NCI-H82 (cell line): ENCODE data around the gene ITGB7.

Experiments
- DNase-seq: peaks from one replicate; lab custom pipeline; 2025; lab: John Stamatoyannopoulos, UW

The ITGB7 gene

GRCh38 chr12:53231671-53231920, 24.5 kb upstream of the ITGB7 start:
- no peak for DNase-seq

- no peak for DNase-seq
These were observed 23.2 kb upstream of the ITGB7 start for GRCh38 chr12:53230108-53230845.

- no peak for DNase-seq
These were observed 22.4 kb upstream of the ITGB7 start for GRCh38 chr12:53229454-53229853.

- DNase-seq = no peak
These were observed 20.8 kb upstream of the ITGB7 start for GRCh38 chr12:53227836-53228235.

- DNase-seq = no peak
These were observed 20.3 kb upstream of the ITGB7 start for GRCh38 chr12:53227341-53227740.

GRCh38 chr12:53226815-53227214, 19.8 kb upstream of the ITGB7 start:
- DNase-seq = no peak

GRCh38 chr12:53225635-53226424, 18.8 kb upstream of the ITGB7 start:
- peak; percentile 36 for DNase-seq

GRCh38 chr12:53224897-53225634, 18.0 kb upstream of the ITGB7 start:
- no peak for DNase-seq

- DNase-seq = peak; percentile 77
These were observed 17.2 kb upstream of the ITGB7 start for GRCh38 chr12:53224061-53224896.

- no peak for DNase-seq
These were observed 16.5 kb upstream of the ITGB7 start for GRCh38 chr12:53223389-53224060.

- no peak for DNase-seq
These were observed 15.8 kb upstream of the ITGB7 start for GRCh38 chr12:53222806-53223261.

- DNase-seq = no peak
These were observed 15.2 kb upstream of the ITGB7 start for GRCh38 chr12:53222170-53222721.

GRCh38 chr12:53221203-53222080, 14.4 kb upstream of the ITGB7 start:
- DNase-seq = peak; percentile 70

GRCh38 chr12:53220694-53221202, 13.7 kb upstream of the ITGB7 start:
- peak; percentile 92 for DNase-seq

- peak; percentile 73 for DNase-seq
These were observed 13.1 kb upstream of the ITGB7 start for GRCh38 chr12:53219956-53220693.

GRCh38 chr12:53219292-53219955, 12.4 kb upstream of the ITGB7 start:
- no peak for DNase-seq

GRCh38 chr12:53218551-53219291, 11.7 kb upstream of the ITGB7 start:
- no peak for DNase-seq

- no peak for DNase-seq
These were observed 10.9 kb upstream of the ITGB7 start for GRCh38 chr12:53217931-53218307.
